HS-27A (cell line): ENCODE results near the gene CERT1.
"Not testable (repeated sequence)": the region's sequence is repeated elsewhere in the genome, so short reads cannot be mapped to it uniquely, and the experiment has no call there.

Experiments used
- DNase-seq: peaks from one replicate; pipeline ENCODE4 v3.0.0-alpha.2; 2012; ENCODE audit warnings: low read depth, missing footprints

Gene CERT1

GRCh38 chr5:75511435-75512382 is at the start of gene CERT1, which contains the start of gene POLK:
Gene CERT1, minus strand, starts transcription at chr5:75511629. Its CDS starts 422 bp downstream, at chr5:75511207.
Gene POLK, plus strand, starts transcription at chr5:75511891.
- DNase-seq: peak; percentile 81

- not testable (repeated sequence) for DNase-seq
Measured at GRCh38 chr5:75560655-75561054, 49.2 kb upstream of the CERT1 start.

GRCh38 chr5:75558981-75559632 is 47.7 kb upstream of the CERT1 start:
- no peak for DNase-seq

GRCh38 chr5:75558221-75558620 is 46.8 kb upstream of the CERT1 start:
- no peak for DNase-seq

- no peak for DNase-seq
Measured at GRCh38 chr5:75553358-75553757, 41.9 kb upstream of the CERT1 start.

GRCh38 chr5:75552764-75553163 is 41.3 kb upstream of the CERT1 start:
- no peak for DNase-seq

- peak; percentile 24 for DNase-seq
Measured at GRCh38 chr5:75551471-75551870, 40.0 kb upstream of the CERT1 start.

GRCh38 chr5:75550597-75550996 is 39.2 kb upstream of the CERT1 start:
- no peak for DNase-seq

- DNase-seq: no peak
Measured at GRCh38 chr5:75547812-75548211, 36.4 kb upstream of the CERT1 start.

GRCh38 chr5:75546830-75547229 is 35.4 kb upstream of the CERT1 start:
- DNase-seq: no peak

- no peak for DNase-seq
Measured at GRCh38 chr5:75545131-75545530, 33.7 kb upstream of the CERT1 start.

GRCh38 chr5:75538211-75538610 is 26.8 kb upstream of the CERT1 start:
- DNase-seq: no peak

GRCh38 chr5:75536694-75537360 is 25.4 kb upstream of the CERT1 start:
- DNase-seq: no peak

GRCh38 chr5:75536147-75536546 is 24.7 kb upstream of the CERT1 start:
- DNase-seq: no peak

- no peak for DNase-seq
Measured at GRCh38 chr5:75534734-75535133, 23.3 kb upstream of the CERT1 start.

- DNase-seq: peak; percentile 74
Measured at GRCh38 chr5:75533716-75534115, 22.3 kb upstream of the CERT1 start.

- DNase-seq: no peak
Measured at GRCh38 chr5:75532190-75532589, 20.8 kb upstream of the CERT1 start.

- DNase-seq: no peak
Measured at GRCh38 chr5:75529185-75529584, 17.8 kb upstream of the CERT1 start.

- no peak for DNase-seq
Measured at GRCh38 chr5:75526070-75526469, 14.6 kb upstream of the CERT1 start.

- DNase-seq: no peak
Measured at GRCh38 chr5:75525344-75525743, 13.9 kb upstream of the CERT1 start.

GRCh38 chr5:75524591-75524990 is 13.2 kb upstream of the CERT1 start:
- DNase-seq: no peak

- DNase-seq: no peak
Measured at GRCh38 chr5:75524071-75524470, 12.6 kb upstream of the CERT1 start.

- no peak for DNase-seq
Measured at GRCh38 chr5:75523275-75523674, 11.8 kb upstream of the CERT1 start.
